HepG2 (cell line): ENCODE measurements around the gene CHDH. TPM values are rescaled to one million over a fixed set of nuclear protein-coding genes. Genes with fewer than 3 reads are reported as not detected.
A peak's percentile ranks its signal among the peaks of the same experiment; 100 is the strongest.

Experiments used
- FOXK1 ChIP-seq: sonication (generic); formaldehyde crosslinking; IDR thresholded peaks from 2 replicates; pipeline ENCODE4 v1.4.0; 2020; ENCODE audit warnings: low read depth, missing genetic modification reagents, borderline replicate concordance
- GZF1 ChIP-seq: sonication (generic); formaldehyde crosslinking; IDR thresholded peaks from 2 replicates; pipeline ENCODE4 v1.5.1; 2020; ENCODE audit warnings: mild to moderate bottlenecking, missing genetic modification reagents
- JUNB ChIP-seq: sonication (generic); formaldehyde crosslinking; IDR thresholded peaks from 2 replicates; pipeline ENCODE4 v1.8.0; 2022; ENCODE audit warnings: missing genetic modification reagents, mild to moderate bottlenecking, borderline replicate concordance
- MBNL3 ChIP-seq: fragments of 250-450 bp; sonication (Bioruptor Pico); conservative IDR thresholded peaks from 2 replicates; pipeline ENCODE4 v1.8.0; 2022; ENCODE audit warnings: mild to moderate bottlenecking, inconsistent platforms
- NR2C2 ChIP-seq: sonication (generic); formaldehyde crosslinking; IDR thresholded peaks from 2 replicates; pipeline ENCODE4 v1.4.0; 2020; ENCODE audit warnings: missing genetic modification reagents, mild to moderate bottlenecking, moderate library complexity, borderline replicate concordance
- PHB2 ChIP-seq: fragments of 450-650 bp; IDR thresholded peaks from 2 replicates; pipeline ENCODE4 v1.6.1; 2018; ENCODE audit not compliant: partially characterized antibody
- RFX5 ChIP-seq: IDR thresholded peaks from 2 replicates; pipeline ENCODE4 v1.6.1; 2011; ENCODE audit warnings: low read depth, low read length, improper control_type of control experiment
- SIX1 ChIP-seq: sonication (generic); formaldehyde crosslinking; IDR thresholded peaks from 2 replicates; pipeline ENCODE4 v1.4.0; 2020; ENCODE audit warnings: missing genetic modification reagents, borderline replicate concordance
- TAF15 ChIP-seq: fragments of 200-400 bp; formaldehyde crosslinking; IDR thresholded peaks from one replicate; pipeline ENCODE4 v1.6.1; 2018; ENCODE audit warnings: mild to moderate bottlenecking, low read depth, low read length; ENCODE audit not compliant: poor library complexity, severe bottlenecking
- ZNF205 ChIP-seq: IDR thresholded peaks from 2 replicates; pipeline ENCODE4 v1.6.1; 2018; ENCODE audit warnings: missing biosample characterization, missing genetic modification reagents
- ZNF232 ChIP-seq: sonication (generic); formaldehyde crosslinking; IDR thresholded peaks from 2 replicates; pipeline ENCODE4 v1.4.0; 2020; ENCODE audit warnings: missing genetic modification reagents, borderline replicate concordance
- ZNF329 ChIP-seq: sonication (generic); formaldehyde crosslinking; IDR thresholded peaks from 2 replicates; pipeline ENCODE4 v1.9.0; 2021; ENCODE audit warnings: low read depth, mild to moderate bottlenecking, missing genetic modification reagents
- ZNF557 ChIP-seq: sonication (generic); formaldehyde crosslinking; IDR thresholded peaks from 2 replicates; pipeline ENCODE4 v1.4.0; 2020; ENCODE audit warnings: missing genetic modification reagents
- ZNF883 ChIP-seq: sonication (generic); formaldehyde crosslinking; IDR thresholded peaks from 2 replicates; pipeline ENCODE4 v1.5.1; 2020; ENCODE audit warnings: mild to moderate bottlenecking, missing genetic modification reagents; ENCODE audit errors: not compliant biosample characterization
- polyA plus RNA-seq, 8 experiments: library from polyadenylated mRNA; depleted of rRNA in 3 of 8; stranded (reverse) in 7 of 8; unstranded in 1 of 8; fragments of >200 nt; fragmentation: Illumina TruSeq in 4 of 8; extraction: Trizol in 4 of 8; gene quantifications; 2 replicates each; pipeline versions ENCODE4 v1.2.1 to v1.2.3, GENCODE V29; 2011 to 2016; ENCODE audit warnings: low read depth in 4 of 8, missing spikeins in 1 of 8, mixed read lengths in 1 of 8; ENCODE audit not compliant: insufficient read depth in 1 of 8
- total RNA-seq, 5 experiments: library from RNA; depleted of rRNA; stranded (reverse); fragments of >200 nt; fragmentation: Illumina TruSeq; extraction: Trizol; gene quantifications; 2 replicates each; pipeline ENCODE4 v1.2.3, GENCODE V29; 2016; ENCODE audit warnings: low read depth in 1 of 5
- TF ChIP-seq, protein P1 (sequence below), 2 experiments: sonication (generic) in 1 of 2; formaldehyde crosslinking in 1 of 2; IDR thresholded peaks; 2 replicates each; pipeline versions ENCODE4 v1.6.1 to v1.9.0; 2014 to 2022; ENCODE audit warnings: antibody characterized with exemption in 1 of 2, borderline replicate concordance in 1 of 2, inconsistent platforms in 1 of 2, low read depth in 1 of 2, missing genetic modification reagents in 1 of 2
- TF ChIP-seq, protein P2 (sequence below): sonication (generic); formaldehyde crosslinking; IDR thresholded peaks from 2 replicates; pipeline ENCODE4 v1.4.0; 2020; ENCODE audit warnings: missing genetic modification reagents, mild to moderate bottlenecking, borderline replicate concordance
- TF ChIP-seq, protein P3 (sequence below): sonication (generic); formaldehyde crosslinking; IDR thresholded peaks from 2 replicates; pipeline ENCODE4 v1.4.0; 2020; ENCODE audit warnings: mild to moderate bottlenecking, low read depth, missing genetic modification reagents

Gene CHDH
- total and polyA plus RNA-seq, 2 of the 13 experiments (the other 11 are each of a cell fraction or from before 2014, with no cell fraction given): 28.1 to 48.9 TPM

DNA sequence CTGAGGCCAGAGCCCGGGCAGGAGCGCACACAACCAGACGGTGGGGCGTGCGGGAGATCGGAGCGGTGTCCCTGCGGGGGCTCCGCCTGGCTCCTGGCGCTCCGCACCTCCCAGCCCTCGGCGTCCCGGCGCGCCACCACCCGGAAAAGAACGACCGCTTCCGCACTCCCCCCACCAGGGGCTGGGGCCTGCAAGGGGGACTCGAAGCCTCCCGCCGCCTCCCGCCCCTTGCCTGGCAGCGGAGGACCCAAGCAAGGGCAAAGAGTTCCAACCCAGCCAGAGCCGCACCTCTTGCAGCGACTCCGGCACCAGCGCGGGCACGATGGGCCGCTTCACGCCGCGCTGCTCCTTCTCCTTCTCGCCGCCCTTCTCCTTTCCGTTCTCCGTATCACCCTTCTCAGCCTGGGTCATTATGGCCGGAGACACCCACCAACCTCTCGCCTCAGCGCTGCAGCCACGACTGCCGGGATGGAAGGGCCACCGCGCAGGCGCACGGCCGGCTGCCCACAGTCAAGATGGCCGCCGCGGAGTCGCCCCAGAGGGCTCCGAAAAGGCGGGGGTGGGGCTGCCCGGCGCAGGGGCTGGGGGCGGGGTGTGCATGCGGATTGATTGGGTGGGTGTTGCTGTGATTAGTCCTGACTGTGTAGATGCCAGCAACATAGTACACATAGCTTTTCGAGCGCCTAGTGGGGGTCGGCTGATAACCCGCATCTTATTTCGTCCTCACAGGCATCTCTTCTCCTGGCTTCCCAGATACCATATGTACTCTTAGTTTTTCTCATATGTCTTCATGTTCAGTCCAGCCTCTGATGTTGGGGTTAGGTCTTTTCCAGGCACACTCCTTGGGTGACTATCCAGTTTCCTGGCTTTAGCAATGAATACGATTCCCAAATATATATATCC, 35.7 kb upstream of the CHDH start, which contains the start of gene ACTR8 (continued):
- TF ChIP-seq, protein P1, sequence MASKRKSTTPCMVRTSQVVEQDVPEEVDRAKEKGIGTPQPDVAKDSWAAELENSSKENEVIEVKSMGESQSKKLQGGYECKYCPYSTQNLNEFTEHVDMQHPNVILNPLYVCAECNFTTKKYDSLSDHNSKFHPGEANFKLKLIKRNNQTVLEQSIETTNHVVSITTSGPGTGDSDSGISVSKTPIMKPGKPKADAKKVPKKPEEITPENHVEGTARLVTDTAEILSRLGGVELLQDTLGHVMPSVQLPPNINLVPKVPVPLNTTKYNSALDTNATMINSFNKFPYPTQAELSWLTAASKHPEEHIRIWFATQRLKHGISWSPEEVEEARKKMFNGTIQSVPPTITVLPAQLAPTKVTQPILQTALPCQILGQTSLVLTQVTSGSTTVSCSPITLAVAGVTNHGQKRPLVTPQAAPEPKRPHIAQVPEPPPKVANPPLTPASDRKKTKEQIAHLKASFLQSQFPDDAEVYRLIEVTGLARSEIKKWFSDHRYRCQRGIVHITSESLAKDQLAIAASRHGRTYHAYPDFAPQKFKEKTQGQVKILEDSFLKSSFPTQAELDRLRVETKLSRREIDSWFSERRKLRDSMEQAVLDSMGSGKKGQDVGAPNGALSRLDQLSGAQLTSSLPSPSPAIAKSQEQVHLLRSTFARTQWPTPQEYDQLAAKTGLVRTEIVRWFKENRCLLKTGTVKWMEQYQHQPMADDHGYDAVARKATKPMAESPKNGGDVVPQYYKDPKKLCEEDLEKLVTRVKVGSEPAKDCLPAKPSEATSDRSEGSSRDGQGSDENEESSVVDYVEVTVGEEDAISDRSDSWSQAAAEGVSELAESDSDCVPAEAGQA (IDR thresholded peaks at IDR 0.05; ENCODE audit: low read depth): peak; percentile 88
- TF ChIP-seq, protein P1 (CRISPR knock-in tag; IDR thresholded peaks at IDR 0.05; ENCODE audit: borderline replicate concordance): no peak
- TF ChIP-seq SIX1 (no peak), ZNF329 (no peak), ZNF883 (peak; percentile 62), JUNB (CRISPR knock-in tag) (no peak), TAF15 (no peak), PHB2 (no peak), FOXK1 (peak; percentile 46; the same call in 1 of the 2 replicates), ZNF557 (CRISPR knock-in tag) (no peak), ZNF232 (no peak), RFX5 (no peak), GZF1 (CRISPR knock-in tag) (no peak), ZNF205 (CRISPR knock-in tag) (no peak; the same call in 1 of the 2 replicates), MBNL3 (no peak), NR2C2 (CRISPR knock-in tag) (peak; percentile 95)
- TF ChIP-seq, protein P2, sequence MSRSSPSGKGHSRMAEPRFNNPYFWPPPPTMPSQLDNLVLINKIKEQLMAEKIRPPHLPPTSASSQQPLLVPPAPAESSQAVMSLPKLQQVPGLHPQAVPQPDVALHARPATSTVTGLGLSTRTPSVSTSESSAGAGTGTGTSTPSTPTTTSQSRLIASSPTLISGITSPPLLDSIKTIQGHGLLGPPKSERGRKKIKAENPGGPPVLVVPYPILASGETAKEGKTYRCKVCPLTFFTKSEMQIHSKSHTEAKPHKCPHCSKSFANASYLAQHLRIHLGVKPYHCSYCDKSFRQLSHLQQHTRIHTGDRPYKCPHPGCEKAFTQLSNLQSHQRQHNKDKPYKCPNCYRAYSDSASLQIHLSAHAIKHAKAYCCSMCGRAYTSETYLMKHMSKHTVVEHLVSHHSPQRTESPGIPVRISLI (CRISPR knock-in tag): peak; percentile 12; the same call in 1 of the 2 replicates
- TF ChIP-seq, protein P3, sequence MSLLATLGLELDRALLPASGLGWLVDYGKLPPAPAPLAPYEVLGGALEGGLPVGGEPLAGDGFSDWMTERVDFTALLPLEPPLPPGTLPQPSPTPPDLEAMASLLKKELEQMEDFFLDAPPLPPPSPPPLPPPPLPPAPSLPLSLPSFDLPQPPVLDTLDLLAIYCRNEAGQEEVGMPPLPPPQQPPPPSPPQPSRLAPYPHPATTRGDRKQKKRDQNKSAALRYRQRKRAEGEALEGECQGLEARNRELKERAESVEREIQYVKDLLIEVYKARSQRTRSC (CRISPR knock-in tag): no peak
